ENCODE results near the gene EEF2.

Gene EEF2

DNA sequence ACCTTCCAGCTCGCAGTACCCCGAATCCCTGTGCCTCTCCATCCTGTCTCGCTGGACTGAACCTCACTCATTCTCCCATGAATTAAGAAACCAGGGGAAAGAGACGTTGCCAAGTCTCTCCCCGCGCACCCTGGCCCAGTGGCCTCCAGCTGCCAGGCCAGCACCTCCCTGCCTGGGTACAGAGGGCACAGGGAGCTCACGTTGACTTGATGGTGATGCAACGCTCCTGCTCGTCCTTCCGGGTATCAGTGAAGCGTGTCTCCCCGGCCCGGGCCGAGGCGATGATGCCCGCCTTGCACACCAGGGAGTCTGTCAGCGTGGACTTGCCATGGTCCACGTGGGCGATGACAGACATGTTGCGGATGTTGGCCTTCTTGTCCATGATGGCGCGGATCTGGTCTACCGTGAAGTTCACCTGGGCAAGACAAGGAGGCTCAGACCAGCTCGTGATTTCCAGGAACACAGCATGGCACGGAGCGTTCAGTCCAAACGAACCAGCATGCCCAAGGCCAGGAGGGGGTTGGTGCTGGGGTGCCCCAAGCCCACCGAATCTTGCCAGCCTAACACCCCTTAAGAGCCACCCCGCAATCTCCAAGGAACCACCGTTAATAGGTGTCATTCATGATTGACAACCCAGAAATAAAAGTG lies 1.2 kb downstream of the EEF2 start:
- DNase-seq = no peak

DNA sequence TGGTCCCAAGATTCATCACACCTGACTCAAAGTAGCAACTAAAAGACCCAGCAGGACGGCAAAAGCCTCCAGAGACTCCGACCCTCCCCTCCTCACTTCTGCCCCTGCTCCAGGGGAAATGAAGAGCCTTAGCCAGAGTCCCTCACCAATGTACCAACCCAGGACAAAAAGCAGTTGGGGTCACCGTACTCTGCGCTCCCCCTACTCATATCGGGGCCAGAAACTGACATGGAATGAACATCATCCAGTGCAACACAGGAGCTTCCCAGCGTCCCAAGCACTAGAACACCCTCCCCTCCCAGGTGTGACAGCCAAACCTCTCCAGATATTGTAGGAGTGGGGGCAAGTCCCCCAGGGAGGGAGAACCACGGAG lies 1.7 kb downstream of the EEF2 start:
- no peak for DNase-seq

DNA sequence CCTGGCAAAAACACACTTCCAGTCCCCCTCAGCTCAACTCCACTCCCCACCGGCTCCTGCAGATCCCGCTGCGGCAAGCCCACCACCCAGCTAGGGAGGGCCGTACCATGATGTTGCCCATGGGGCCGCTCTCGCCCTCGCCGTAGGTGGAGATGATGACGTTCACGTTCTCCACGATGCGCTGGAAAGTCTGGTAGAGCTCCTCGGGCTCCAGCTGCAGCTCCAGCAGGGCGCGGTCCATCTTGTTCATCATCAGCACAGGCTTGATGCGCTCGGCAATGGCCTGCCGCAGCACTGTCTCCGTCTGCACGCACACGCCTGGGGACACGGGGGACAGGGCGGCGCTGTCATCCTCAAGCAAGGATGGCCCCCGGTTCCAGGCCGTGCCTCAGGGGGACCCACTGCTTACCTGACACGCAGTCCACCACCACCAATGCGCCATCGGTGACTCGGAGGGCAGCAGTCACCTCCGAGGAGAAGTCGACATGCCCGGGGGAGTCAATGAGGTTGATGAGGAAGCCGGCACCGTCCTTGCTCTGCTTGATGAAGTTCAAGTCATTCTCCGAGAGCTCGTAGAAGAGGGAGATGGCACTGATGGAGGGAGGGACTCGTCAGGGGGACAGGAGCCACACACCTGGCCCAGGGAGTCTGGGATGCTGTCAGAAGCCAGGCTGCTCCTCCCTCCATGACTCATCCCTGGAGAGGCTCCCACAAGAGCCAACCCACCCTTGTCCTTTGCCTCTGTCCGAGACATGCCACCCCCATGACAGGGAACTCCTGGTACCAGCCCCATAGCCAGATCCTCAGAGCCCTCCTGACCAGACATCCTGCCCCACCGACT lies 2.3 kb downstream of the EEF2 start:
- DNase-seq = no peak

- no peak for DNase-seq
Measured at GRCh38 chr19:3981736-3982681, 3.3 kb downstream of the EEF2 start.

- no peak for DNase-seq
Measured at GRCh38 chr19:3981373-3981735, 3.9 kb downstream of the EEF2 start.

GRCh38 chr19:3980353-3981251 lies 4.7 kb downstream of the EEF2 start:
- DNase-seq = no peak

DNA sequence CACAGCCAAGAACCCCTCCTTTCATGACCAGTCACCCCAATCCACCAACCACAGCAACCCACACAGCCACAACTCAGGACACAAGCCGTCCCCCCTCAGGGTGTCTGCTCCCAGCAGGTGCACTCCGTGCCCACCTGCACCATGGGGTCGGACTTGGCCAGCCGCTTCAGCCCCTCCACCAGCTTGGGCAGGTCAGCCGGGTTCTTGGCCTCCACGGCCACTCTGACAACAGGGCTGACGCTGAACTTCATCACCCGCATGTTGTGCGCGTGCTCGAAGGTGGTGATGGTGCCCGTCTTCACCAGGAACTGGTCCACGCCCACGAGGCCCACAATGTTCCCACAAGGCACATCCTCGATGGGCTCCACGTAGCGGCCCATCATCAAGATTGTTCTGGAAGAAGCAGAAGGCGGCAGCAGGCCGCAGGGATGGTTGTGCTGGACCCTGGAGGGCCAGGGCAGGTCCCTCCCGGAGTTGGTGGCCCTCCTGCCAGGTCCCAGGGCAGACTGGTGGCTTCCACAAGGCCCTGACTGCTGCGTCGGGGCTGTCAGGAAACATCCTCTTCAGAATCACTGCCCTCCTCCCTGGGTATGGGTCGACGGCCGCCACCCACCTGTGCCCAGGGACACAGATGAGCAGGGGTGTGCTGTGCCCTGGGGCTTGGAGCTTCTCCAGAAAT lies 5.5 kb downstream of the EEF2 start:
- DNase-seq = no peak

DNA sequence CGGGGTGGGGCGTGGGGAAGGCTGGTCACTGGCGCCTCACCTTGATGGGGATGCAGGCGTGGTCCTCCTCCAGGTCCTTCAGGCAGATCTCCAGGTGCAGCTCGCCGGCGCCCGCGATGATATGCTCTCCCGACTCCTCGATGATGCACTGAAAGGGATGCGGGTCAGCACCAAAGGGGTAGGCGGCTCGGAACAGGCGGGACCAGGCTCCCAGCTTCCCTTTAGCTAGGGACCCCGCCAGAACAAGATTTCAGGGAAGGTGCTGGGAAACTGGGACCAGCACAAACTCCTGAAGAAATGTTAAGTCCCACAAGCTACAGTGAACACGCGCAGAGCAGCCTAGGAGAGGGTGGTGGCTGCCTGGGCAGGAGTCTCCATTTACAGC lies 6.0 kb downstream of the EEF2 start:
- DNase-seq = no peak

DNA sequence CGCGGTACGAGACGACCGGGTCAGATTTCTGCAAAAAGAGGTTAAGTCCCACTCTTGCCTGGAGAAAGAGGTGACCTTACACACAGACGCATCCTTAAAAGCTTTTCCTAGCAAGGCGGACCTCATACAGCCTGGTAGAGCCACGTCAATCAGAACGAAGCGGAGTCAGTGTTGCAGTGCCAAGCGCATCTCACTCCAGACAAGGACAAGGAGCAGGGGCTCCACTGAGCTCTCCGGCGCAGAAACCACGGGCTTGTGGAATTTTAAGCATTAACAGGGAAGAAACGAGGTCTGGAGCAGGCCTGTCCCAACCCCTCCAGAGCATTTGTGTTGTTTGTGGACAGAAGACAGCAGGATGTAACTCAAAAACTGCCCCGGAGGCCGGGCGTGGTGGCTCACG lies 7.1 kb downstream of the EEF2 start:
- no peak for DNase-seq

DNA sequence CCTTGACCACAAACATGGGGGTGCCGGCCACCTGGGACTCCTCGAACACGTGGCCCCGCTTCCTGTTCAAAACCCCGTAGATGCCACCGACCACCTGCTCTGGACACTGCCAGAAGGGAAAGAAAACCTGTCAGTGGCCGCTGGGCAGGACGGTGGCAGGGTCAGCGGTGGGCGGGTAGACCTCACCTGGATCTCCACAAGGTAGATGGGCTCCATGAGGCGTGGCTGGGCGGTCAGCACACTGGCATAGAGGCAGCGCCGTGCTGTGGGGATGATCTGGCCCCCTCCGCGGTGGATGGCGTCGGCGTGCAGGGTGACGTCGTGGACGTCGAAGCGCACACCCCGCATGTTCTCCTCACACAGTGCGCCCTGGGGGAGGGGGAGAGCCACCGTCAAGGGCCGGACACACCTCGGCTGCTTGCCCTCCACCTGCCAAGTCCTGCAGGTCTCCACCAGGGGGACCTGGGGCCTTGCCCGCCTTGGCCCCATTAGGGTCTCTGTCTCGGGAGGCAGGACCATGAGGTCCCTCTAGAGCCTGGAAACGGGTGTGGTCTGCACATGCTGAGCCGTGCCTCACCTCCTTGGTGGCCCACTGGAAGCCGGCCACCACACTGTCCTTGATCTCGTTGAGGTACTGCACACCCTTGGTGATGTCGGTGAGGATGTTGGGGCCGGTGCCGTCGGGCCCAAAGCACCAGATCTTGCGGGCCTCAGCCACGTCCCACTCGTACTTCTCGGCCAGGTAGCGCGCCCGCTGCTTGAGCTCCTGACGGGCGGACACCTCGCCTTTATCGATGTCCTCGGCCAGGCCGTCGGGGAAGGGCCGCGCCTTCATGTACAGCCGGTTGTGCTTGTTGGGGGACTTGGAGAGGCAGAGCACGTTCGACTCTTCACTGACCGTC lies 7.8 kb downstream of the EEF2 start:
- DNase-seq = no peak

- DNase-seq = no peak
Measured at GRCh38 chr19:3976495-3977241, 8.6 kb downstream of the EEF2 start.

DNA sequence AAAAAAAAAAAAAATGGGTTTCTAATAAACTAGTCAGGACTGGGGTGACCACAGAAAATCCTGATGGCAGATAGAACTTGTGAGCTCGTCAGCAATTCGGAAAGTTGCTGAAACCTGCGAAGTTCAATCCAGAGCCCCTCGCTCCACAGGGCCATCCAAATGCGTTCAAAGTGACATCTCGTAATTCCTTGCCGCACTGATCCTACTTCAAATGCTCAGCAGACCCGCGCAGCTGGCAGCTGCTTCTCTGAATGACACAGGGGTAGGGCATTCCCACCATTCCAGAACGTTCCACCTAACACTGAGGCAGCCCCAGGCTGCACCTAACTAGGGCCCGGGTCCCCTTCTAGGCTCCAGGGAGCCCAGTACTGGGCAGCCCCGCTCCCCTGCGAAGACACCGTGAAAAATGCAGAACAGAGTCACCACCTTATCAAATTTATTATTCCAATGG lies 9.6 kb downstream of the EEF2 start:
- no peak for DNase-seq

DNA sequence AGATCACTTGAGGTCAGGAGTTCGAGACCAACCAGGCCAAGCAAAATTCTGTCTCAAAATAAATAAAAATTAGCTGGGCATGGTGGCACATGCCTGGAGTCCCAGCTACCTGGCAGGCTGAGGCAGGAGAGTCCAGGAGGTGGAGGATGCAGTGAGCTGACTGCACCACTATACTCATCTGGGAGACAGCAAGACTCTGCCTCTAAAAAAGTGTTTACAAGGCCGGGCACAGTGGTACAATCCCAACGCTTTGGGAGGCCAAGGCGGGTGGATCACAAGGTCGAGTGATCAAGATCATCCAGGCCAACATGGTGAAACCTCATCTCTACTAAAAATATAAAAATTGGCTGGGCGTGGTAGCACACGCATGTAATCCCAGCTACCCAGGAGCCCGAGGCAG lies 10.1 kb downstream of the EEF2 start:
- no peak for DNase-seq

- peak; percentile 98 for DNase-seq
Measured at GRCh38 chr19:3970808-3971598, 14.3 kb downstream of the EEF2 start, which contains the start of gene DAPK3. Gene DAPK3 (minus strand): TSS chr19:3971099. CDS start chr19:3969735, 1,364 bp downstream.

DNA sequence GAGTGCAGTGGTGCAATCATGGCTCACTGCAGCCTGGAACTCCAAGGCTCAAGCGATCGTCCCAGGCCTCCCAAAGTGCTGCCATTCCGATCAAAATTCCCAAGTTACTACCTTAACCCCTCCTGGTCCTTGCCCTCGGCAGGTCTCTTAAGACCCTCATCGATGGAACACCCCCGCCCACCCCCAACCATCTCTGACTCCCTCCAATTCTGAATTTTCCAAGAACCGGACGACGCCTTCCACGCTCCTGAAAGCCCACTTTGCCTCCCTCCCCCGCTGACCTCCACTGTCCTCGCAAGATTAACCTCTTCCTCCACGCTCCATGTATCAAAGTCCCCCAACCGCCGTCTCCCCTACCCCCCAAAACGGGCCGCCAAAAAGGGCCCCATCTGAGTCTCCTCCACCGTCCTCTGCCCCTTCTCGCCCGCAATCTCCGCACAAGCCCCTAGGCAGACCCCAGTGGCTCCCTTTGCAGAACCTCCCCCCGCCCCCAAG lies 14.9 kb downstream of the EEF2 start:
- no peak for DNase-seq

- DNase-seq = no peak
Measured at GRCh38 chr19:3969435-3970312, 15.6 kb downstream of the EEF2 start.

- DNase-seq = no peak
Measured at GRCh38 chr19:3968556-3969434, 16.5 kb downstream of the EEF2 start.

All from COR-L47 (cell line).